Transverse colon (tissue), 4 donors: Measurements from ENCODE around the gene AP1M2. TPM values are rescaled to one million over a fixed set of nuclear protein-coding genes. Genes with fewer than 3 reads are reported as not detected.
"Not testable (repeated sequence)": the region's sequence is repeated elsewhere in the genome, so short reads cannot be mapped to it uniquely, and the experiment has no call there.

Source experiments
- DNase-seq: peaks from one replicate; pipeline ENCODE4 v3.0.0-alpha.2; 2019
- H3K27ac ChIP-seq, 4 donors: fragments of 200-600 bp; sonication (generic); 2 replicates each; pipeline ENCODE4 v1.5.1; 2016 to 2018; ENCODE audit warnings: inconsistent platforms in 4 of 4
- H3K27me3 ChIP-seq: fragments of 200-600 bp; sonication (generic); 2 replicates; pipeline ENCODE4 v1.5.1; 2017; ENCODE audit warnings: inconsistent platforms
- H3K36me3 ChIP-seq, 4 donors: fragments of 200-600 bp; sonication (generic); 2 replicates each; pipeline ENCODE4 v1.5.1; 2017 to 2019; ENCODE audit warnings: inconsistent platforms in 4 of 4
- H3K4me1 ChIP-seq, 4 donors: fragments of 200-600 bp; sonication (generic); 2 replicates each; pipeline ENCODE4 v1.5.1; 2017 to 2020; ENCODE audit warnings: inconsistent platforms in 4 of 4
- H3K4me3 ChIP-seq, 4 donors: fragments of 200-600 bp; sonication (generic); 1 replicate in 1 of 4; 2 replicates in 3 of 4; pipeline versions ENCODE4 v1.5.1 to v1.6.1; 2017 to 2019; ENCODE audit warnings: inconsistent platforms in 4 of 4
- H3K9me3 ChIP-seq, 2 donors: fragments of 200-600 bp; sonication (generic); 2 replicates each; pipeline ENCODE4 v1.5.1; 2017 to 2019; ENCODE audit warnings: inconsistent platforms in 2 of 2
- CTCF ChIP-seq, 5 experiments: fragments of 200-600 bp in 3 of 5; fragments of 450-650 bp in 2 of 5; sonication (generic) in 3 of 5; IDR thresholded peaks; 1 replicate in 2 of 5; 2 replicates in 3 of 5; pipeline ENCODE4 v1.5.1; 2016 to 2017; ENCODE audit warnings: antibody characterized with exemption in 5 of 5, inconsistent platforms in 3 of 5, mild to moderate bottlenecking in 2 of 5, moderate library complexity in 1 of 5
- EP300 ChIP-seq: sonication (generic); formaldehyde crosslinking; IDR thresholded peaks from one replicate; pipeline ENCODE4 v1.6.1; 2017; ENCODE audit warnings: antibody characterized with exemption, low read depth
- POLR2A ChIP-seq: fragments of 450-650 bp; IDR thresholded peaks from one replicate; pipeline ENCODE4 v1.6.1; 2016; ENCODE audit warnings: antibody characterized with exemption, mild to moderate bottlenecking, moderate library complexity
- POLR2AphosphoS5 ChIP-seq, 3 donors: sonication (generic); formaldehyde crosslinking; IDR thresholded peaks; one replicate each; pipeline ENCODE4 v1.6.1; 2016; ENCODE audit warnings: antibody characterized with exemption in 3 of 3
- WGBS, 2 donors: methylation state at CpG; one replicate each; pipeline ENCODE4 v1.1.5; 2018; ENCODE audit warnings: low coverage in 1 of 2; 5-methylcytosine and 5-hydroxymethylcytosine counted together
- in situ Hi-C, 4 donors: fragments of 200-750 bp; cut with MboI; loops; one replicate each; pipeline versions ENCODE4 v1.15.0 to v1.15.1; 2017; ENCODE audit warnings: low sequenced_read_pairs in 3 of 4, low pct_ligation_motif_present in 1 of 4, low pct_unique_long_range_greater_than_20kb in 1 of 4
- intact Hi-C: fragments of 100-400 bp; cut with DNase I; formaldehyde crosslinking; loops from one replicate; pipeline ENCODE4 v1.15.1; 2023; ENCODE audit warnings: low total_unique reads
- total RNA-seq, 4 donors: library from RNA; depleted of rRNA; stranded (reverse); fragments of >200 nt; gene quantifications; one replicate each; pipeline ENCODE4 v1.1.0, GENCODE V29; 2016

The AP1M2 gene
- total RNA-seq, 4 donors from 2014 or later, result 22.8 to 111 (median 63.1) TPM

- Histone ChIP-seq H3K9me3 (no peaks in the 10 kb centered on the region), H3K27me3 (no peaks in the 10 kb centered on the region), H3K36me3 (peaks cover 0 to 8% (median 0%) of the 10 kb centered on the region in 4 donors), H3K27ac (no peak overlapping the region), H3K4me3 (no peak overlapping the region), H3K4me1 (peaks cover 0 to 4% (median 2%) of the 10 kb centered on the region in 4 donors)
- 96% methylated on average over 6 of the region's 6 CpGs; no CpG with 5 or more reads in 1 of the 2 donors for WGBS, 2 donors
- intact Hi-C loops, result no loop called here
- TF ChIP-seq CTCF (IDR thresholded peaks at IDR 0.05), result no peak
- TF ChIP-seq POLR2AphosphoS5 (IDR thresholded peaks at IDR 0.05), result no peak
- no peak for TF ChIP-seq EP300
- no peak for TF ChIP-seq POLR2A
- DNase-seq, result no peak
- in situ Hi-C loops, result no loop called here
Observed at GRCh38 chr19:10577951-10578350, 9.2 kb downstream of the AP1M2 start.

- DNase-seq, result no peak
- intact Hi-C loops (no loop called here), in situ Hi-C loops (no loop called here)
- Histone ChIP-seq H3K36me3 (peaks cover 0 to 8% (median 0%) of the 10 kb centered on the region in 4 donors), H3K4me3 (no peak overlapping the region), H3K27ac (no peak overlapping the region), H3K27me3 (no peaks in the 10 kb centered on the region), H3K9me3 (no peaks in the 10 kb centered on the region), H3K4me1 (peaks cover 0 to 8% (median 0%) of the 10 kb centered on the region in 4 donors)
- 77 to 81% methylated on average over 2 to 6 of the region's 6 CpGs for WGBS, 2 donors
- TF ChIP-seq EP300, result no peak
- TF ChIP-seq POLR2A, result no peak
- no peak for TF ChIP-seq CTCF (IDR thresholded peaks at IDR 0.05)
- no peak for TF ChIP-seq POLR2AphosphoS5 (IDR thresholded peaks at IDR 0.05)
Observed at GRCh38 chr19:10575011-10575716, 11.9 kb downstream of the AP1M2 start.

GRCh38 chr19:10574462-10574861 lies 12.7 kb downstream of the AP1M2 start:
- DNase-seq, result no peak
- Histone ChIP-seq H3K9me3 (no peaks in the 10 kb centered on the region), H3K4me3 (no peak overlapping the region), H3K4me1 (peaks cover 3 to 15% (median 4%) of the 10 kb centered on the region in 4 donors), H3K27me3 (no peaks in the 10 kb centered on the region), H3K36me3 (peaks cover 0 to 8% (median 0%) of the 10 kb centered on the region in 4 donors), H3K27ac (no peak overlapping the region)
- TF ChIP-seq POLR2A, result no peak
- 80 to 87% methylated on average over 6 to 8 of the region's 8 CpGs for WGBS, 2 donors
- in situ Hi-C loops (no loop called here), intact Hi-C loops (no loop called here)

GRCh38 chr19:10573793-10574192 lies 13.3 kb downstream of the AP1M2 start:
- peaks cover 6 to 19% (median 7%) of the 10 kb centered on the region in 4 donors for H3K4me1 ChIP-seq
- in situ Hi-C loops, H3K9me3 ChIP-seq, H3K27ac ChIP-seq, H3K4me3 ChIP-seq, intact Hi-C loops, DNase-seq, H3K36me3 ChIP-seq, H3K27me3 ChIP-seq: not testable (repeated sequence)
- 83 to 96% methylated on average over 5 to 6 of the region's 6 CpGs for WGBS, 2 donors

GRCh38 chr19:10568826-10569651 lies 18.1 kb downstream of the AP1M2 start, which contains the start of gene CDKN2D:
CDKN2D (minus strand) TSS chr19:10568979; CDS start chr19:10568653, 326 bp downstream.
- H3K4me3 ChIP-seq, result peak within 1 kb of the TSS; percentile 52 to 73 (median 65)
- in situ Hi-C loops, result no loop called here
- TF ChIP-seq POLR2A (peak; percentile 55), CTCF (IDR thresholded peaks at IDR 0.05) (peak; percentile 29 to 77 (median 59)), EP300 (no peak), POLR2AphosphoS5 (IDR thresholded peaks at IDR 0.05) (peak; percentile 82 to 83 (median 83))
- 0 to 2% methylated on average over 8 to 54 of the region's 71 CpGs for WGBS, 2 donors
- peak within 1 kb of the TSS; percentile 88 to 96 (median 90) for H3K27ac ChIP-seq
- peak; percentile 100 for DNase-seq
- no peaks in the 10 kb centered on the region for H3K27me3 ChIP-seq
- H3K4me1 ChIP-seq, result peaks cover 26 to 50% (median 35%) of the 10 kb centered on the region in 4 donors
- intact Hi-C loops, result loop anchor here (2.0 to 10.0 kb wide), 2 partner anchors 64 to 268 kb away; partner anchors contain the start of genes KEAP1 and TMED1
- no peaks in the 10 kb centered on the region for H3K9me3 ChIP-seq
- H3K36me3 ChIP-seq, result no peaks in the 10 kb centered on the region
